HG03108 (cell line): ENCODE data around the gene KIF26B.

ENCODE experiments used
- ATAC-seq: cut with Tn5 transposase; IDR thresholded peaks from one replicate; pipeline ENCODE4 v1.9.1; 2021; ENCODE audit warnings: moderate library complexity; ENCODE audit not compliant: unreplicated experiment

The KIF26B gene

GRCh38 chr1:245448975-245449431, 294.2 kb downstream of the KIF26B start:
- ATAC-seq = no peak

GRCh38 chr1:245453541-245453940, 298.8 kb downstream of the KIF26B start:
- ATAC-seq = no peak

GRCh38 chr1:245454051-245454450, 299.3 kb downstream of the KIF26B start:
- ATAC-seq = no peak

DNA sequence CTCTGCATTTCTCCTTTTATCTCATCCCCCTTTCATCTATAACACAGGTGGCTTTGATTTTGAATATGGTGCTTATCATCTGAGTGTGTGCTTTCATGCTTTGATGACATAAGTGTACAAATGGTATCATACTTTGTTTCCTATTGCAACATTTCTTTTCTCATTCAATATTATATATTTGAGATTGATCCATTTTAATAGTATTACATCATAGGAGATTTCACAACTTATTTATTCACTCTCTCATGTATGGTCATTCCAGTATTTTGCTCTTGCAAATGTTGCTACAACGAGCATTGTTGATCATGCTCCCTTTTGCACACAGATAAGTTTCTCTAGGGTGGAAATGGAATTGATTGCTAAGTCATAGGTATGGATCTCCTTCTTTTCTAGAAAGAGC, 302.8 kb downstream of the KIF26B start:
- ATAC-seq = no peak

DNA sequence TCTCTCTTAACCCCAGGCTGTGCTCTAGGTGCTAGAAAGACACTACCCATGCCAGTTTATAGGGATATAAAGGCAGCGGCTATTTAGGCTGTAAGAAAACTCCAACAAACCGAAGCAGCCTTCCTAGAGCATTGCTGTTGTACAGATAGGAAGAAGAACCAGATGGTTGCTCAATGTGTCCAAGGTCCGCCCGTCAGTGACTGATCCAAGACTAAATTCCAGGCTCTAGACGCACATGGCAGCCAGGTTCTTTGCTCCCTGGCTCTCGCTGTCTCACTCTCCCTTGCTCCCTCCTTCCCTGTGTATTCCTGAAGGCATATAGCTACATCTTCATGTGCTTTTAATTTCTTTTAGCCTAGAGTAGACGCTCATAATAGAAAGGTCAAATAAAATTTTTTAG, 303.4 kb downstream of the KIF26B start:
- ATAC-seq = no peak

DNA sequence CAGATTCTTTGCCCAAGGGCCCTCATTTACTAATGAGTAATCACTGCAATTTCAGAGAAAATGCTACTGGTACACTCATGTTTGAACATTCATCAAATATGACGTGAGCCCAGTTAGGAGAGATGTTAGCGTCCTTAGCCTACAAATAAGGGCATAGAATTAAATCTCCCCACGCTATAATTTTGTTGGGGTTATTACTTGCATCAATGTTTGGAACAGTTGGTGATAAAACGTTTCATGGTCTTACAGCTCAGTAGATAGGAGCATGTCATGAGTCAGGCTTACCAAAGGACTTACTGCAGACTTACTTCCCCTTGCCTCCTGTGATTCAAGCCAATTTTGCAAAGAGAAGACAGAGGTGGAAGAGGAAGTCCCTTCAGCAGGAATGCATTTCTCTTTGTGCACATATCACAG, 304.0 kb downstream of the KIF26B start:
- ATAC-seq = no peak

- ATAC-seq = no peak
These were observed 304.8 kb downstream of the KIF26B start for GRCh38 chr1:245459621-245460020.

DNA sequence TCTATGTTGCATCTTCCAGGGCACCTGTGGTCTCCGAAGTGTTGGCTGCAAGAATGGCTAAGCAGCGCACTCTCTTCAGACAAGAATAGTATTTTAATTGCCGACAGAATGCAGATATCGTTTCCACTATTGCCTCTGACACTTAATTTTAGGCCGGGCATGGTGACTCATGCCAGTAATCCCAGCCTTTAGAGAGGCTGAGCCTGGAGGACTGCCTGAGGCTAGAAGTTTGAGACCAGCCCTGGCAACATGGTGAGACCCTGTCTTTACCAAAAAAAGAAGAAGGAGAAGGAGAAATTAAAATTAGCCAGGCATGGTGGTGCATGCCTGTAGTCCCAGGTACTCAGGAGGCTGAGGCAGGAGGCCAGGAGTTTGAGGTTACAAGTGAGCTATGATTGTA, 306.9 kb downstream of the KIF26B start:
- ATAC-seq = no peak

DNA sequence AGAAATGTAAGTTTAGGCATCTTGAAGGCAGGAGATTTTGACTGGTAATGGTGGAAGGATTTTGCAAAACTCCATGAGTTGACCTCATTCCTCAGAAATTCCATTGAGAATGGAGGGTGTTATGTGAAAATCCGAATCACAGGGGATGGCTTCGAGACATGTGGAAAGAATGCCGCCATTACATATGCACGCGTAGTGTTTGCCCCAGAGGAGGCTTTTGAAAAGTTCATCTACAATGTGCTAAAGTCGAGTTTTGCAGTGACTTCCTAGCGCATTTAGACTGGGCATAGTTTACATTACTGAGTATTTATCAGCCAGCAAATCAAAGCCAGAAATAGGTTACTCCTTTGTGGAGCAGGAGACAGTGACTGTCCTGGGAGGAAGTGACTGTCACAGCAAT, 307.4 kb downstream of the KIF26B start:
- no peak for ATAC-seq

DNA sequence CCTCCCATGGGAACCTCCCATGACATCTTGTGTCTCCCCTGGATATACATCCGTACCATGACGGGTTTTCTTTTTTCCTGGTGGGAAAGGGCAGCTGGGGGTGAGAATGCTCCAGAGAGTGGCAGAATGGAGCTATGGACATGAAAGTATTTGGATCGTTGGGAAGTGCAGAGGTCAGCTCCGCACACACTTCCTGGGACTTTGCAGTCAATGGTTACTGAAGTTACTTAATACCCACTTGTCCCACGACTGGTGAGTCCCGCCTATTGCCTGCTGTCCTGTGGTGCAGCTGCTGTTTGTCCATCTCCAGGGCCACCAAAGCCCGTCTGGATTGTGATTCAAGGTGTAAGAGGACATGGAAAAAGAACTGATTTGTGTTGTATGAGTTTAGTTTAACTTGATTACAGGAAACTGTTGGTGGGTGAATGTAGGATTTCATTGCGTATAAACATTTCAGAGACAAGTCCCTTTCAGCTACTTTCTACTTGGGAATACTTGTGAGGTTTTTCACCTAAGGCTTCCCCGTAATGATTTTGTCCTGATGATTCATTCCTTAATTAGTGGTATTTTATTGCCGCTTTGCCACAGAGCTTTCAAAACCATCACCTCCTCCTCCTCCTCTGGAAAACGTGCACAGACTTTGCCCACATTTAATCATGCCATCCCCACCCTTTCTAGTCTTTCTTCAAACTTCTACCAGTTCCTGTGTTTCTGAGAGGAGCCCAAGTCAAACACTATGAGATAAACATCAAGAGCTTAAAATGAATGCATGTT, 308.8 kb downstream of the KIF26B start:
- ATAC-seq = no peak

- no peak for ATAC-seq
These were observed 309.5 kb downstream of the KIF26B start for GRCh38 chr1:245464290-245464689.

- ATAC-seq = no peak
These were observed 310.9 kb downstream of the KIF26B start for GRCh38 chr1:245465666-245466065.

DNA sequence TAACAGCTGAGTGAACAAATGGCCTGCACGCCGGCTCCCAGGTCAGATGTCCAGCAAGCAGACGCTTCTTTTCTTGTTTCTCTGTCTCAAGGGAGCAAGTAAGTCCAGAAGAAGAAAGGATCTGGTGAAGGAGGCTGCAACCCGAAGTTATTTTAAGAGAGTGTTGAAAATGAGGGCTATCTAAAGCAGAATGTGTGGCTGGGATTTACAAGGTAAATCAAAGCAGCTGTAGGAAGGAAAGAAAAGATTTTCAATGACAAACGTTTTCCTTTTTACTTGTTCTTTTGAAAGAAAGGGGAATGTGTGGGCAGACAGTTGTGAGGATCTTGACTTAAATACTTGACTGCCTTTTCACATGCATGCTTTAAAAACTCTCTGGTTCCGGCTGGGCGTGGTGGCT, 311.5 kb downstream of the KIF26B start:
- ATAC-seq = no peak

DNA sequence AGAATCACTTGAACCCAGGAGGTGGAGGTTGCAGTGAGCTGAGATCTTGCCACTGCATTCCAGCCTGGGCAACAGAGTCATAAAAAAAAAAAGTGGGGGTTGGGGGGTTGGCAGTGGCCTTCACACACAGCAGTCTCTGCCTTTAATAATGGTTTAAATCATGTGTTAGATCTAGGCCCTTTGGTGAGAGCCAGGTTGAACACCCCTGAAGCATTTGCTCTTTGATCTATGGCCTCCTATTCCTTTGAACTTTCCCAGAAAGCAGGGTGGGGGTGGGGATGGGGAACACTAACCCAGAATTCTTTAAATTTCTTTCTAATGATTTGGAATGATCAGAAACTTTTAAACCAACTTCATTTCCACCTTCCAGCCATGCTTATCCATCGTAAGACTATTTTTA, 313.0 kb downstream of the KIF26B start:
- ATAC-seq = no peak

GRCh38 chr1:245469006-245469405, 314.2 kb downstream of the KIF26B start:
- no peak for ATAC-seq

DNA sequence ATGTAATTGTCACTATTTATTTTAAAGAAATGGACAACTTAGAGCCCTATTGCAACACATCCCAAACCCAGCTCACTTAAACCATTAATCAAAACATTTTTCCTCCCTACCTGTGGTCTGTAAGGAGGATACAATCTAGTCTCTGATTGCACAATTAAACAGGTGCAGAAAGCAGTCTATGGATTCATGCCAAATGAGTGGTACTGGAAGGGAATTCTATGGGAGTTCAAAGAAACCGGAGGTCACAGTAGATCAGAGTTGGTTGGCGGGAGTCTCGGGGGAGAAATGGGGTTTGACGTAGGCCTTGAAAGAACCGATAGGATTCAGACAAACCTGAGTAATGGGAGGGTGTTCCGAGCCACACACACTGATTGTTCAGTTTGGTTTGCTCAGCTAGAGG, 314.9 kb downstream of the KIF26B start:
- no peak for ATAC-seq

DNA sequence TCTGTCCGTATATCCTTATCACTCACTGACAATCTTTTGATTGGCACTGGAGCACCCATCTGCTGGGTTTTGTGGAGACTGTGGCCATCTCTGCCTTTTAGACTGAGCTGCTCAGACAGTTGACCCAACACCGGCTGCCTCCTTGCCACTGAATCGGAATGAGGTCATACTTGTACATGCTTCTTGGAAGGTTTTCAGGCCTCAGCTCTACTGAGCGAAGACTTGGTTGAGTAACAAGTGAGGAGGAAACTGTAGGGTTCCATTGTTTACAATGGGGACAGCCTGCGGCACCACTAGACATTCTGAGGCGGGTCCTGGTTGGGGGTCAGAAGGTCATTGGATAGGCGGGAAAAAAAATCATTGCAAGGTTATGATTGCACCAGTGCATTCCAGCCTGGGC, 320.3 kb downstream of the KIF26B start:
- no peak for ATAC-seq

GRCh38 chr1:245475961-245476516, 321.3 kb downstream of the KIF26B start:
- no peak for ATAC-seq

DNA sequence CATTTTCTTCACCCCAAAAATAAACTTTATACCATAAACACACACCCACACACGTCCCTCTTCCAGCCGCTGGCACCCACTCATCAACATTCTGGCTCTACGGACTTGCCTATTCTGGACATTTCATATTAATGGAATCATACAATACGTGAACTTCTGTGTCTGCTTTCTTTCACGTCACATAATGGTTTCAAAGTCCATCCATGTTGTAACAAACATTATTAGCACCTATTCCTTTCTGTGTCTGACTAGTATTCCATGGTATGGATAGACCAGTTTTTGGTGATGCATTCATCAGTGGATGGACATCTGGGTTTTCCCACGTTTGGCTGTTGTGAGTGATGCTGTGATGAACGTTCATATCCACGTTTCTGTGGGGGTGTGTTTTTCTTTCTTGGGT, 323.2 kb downstream of the KIF26B start:
- no peak for ATAC-seq

DNA sequence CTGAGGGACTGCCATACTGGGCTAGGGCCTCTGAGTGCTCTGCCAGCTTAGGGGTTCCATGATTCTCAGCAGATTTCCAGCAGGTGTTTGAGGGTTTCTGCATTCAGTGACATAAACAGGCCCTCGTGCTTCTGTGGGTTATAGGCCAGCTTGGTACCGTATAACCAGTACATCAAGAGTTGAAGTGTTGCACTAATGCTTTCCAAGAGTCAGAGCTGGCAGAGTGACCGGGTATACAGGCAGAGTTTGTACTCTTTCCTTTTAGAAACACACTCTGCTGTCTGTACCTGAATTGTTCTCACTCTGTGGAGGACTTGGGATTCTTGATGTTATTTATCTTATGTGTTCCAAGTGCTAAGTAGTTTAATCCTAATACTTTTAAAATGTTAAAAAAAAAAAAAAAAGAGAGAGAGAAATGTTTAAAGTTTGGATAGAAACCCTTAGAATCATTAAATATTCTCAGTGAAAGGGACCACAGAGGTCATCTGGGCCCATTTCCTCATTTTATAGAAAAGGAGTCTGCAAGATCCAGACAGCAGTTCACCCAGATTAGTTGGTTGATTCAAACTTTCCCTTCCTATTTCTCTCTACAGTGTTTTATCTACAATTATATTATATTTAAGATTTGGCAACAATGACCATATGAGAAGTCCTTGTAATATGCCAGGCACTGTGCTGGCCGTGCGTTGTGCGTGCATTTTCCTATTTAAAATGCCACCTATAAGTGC, 325.8 kb downstream of the KIF26B start:
- ATAC-seq = no peak

- no peak for ATAC-seq
These were observed 326.5 kb downstream of the KIF26B start for GRCh38 chr1:245481261-245481660.

DNA sequence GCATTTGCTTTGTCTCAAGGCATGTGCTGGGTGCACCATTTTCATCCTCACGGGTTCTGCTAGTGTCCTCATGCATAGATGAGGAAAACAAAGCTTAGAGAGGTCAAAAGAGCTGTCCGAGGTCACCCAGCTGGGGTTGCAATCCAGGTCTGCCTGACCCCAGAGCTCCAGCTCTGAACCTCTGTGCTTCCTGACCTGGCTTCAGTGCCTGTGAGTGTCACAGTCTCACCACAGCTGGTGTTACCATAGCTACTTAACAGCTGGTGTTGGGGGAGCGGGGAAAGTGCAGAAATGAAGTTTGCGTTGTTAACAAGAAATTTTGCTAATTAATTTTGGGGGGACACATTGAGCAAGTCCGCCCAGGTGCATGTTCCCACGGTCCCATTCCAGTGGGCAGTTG, 328.5 kb downstream of the KIF26B start:
- ATAC-seq = no peak
